A673 (cell line): ENCODE measurements around the gene CPNE1. TPM values are rescaled to one million over a fixed set of nuclear protein-coding genes. Genes with fewer than 3 reads are reported as not detected.
"Not testable (repeated sequence)": the region's sequence is repeated elsewhere in the genome, so short reads cannot be mapped to it uniquely, and the experiment has no call there.

Source experiments
- Bru-seq: library from RNA; stranded (reverse); fragments of 400-500 nt; gene quantifications from one replicate; lab custom pipeline; 2021; lab: Mats Ljungman, UMichigan
- BruChase-seq, 2 experiments: library from RNA; stranded (reverse); fragments of 400-500 nt; gene quantifications; one replicate each; lab custom pipeline; 2021; lab: Mats Ljungman, UMichigan
- BruUV-seq: library from RNA; stranded (reverse); fragments of 400-500 nt; replicated peaks from 2 replicates; lab custom pipeline; 2021; lab: Mats Ljungman, UMichigan
- CTCF ChIA-PET: fragments of 300-600 bp; sonication (Branson Sonifier 250); formaldehyde crosslinking; loops from one replicate; lab custom pipeline; 2022; ENCODE audit warnings: antibody characterized with exemption; lab: Charles Lee
- POLR2A ChIA-PET: fragments of 300-600 bp; sonication (Branson Sonifier 250); formaldehyde crosslinking; loops from one replicate; lab custom pipeline; 2022; ENCODE audit warnings: antibody characterized with exemption; ENCODE audit not compliant: low non-redundant PET; lab: Charles Lee
- DNase-seq: peaks from one replicate; pipeline ENCODE4 v3.0.0-alpha.2; 2015; ENCODE audit warnings: low spot score
- H3K27ac ChIP-seq: fragments of 200-600 bp; sonication (generic); 2 replicates; pipeline ENCODE4 v1.5.1; 2016; ENCODE audit warnings: mixed run types, low read depth, mild to moderate bottlenecking, mixed read lengths, antibody characterized with exemption, low read length; ENCODE audit not compliant: poor library complexity, severe bottlenecking
- H3K27me3 ChIP-seq: fragments of 200-600 bp; sonication (generic); replicated peaks from 2 replicates; pipeline ENCODE4 v1.6.1; 2017; ENCODE audit warnings: mixed run types, low read depth, mild to moderate bottlenecking, mixed read lengths, antibody characterized with exemption, low read length; ENCODE audit not compliant: insufficient read depth, poor library complexity
- H3K36me3 ChIP-seq: fragments of 200-600 bp; sonication (generic); 2 replicates; pipeline ENCODE4 v1.6.1; 2016; ENCODE audit warnings: mixed run types, mild to moderate bottlenecking, mixed read lengths, antibody characterized with exemption, low read length; ENCODE audit not compliant: insufficient read depth, poor library complexity, severe bottlenecking
- H3K4me1 ChIP-seq: fragments of 200-600 bp; sonication (generic); 2 replicates; pipeline ENCODE4 v1.6.1; 2017; ENCODE audit warnings: mixed run types, mild to moderate bottlenecking, mixed read lengths, antibody characterized with exemption, low read length; ENCODE audit not compliant: insufficient read depth, poor library complexity, severe bottlenecking
- H3K4me3 ChIP-seq: fragments of 200-600 bp; sonication (generic); 2 replicates; pipeline ENCODE4 v1.5.1; 2016; ENCODE audit warnings: low read depth, mixed run types, mild to moderate bottlenecking, mixed read lengths, low read length; ENCODE audit not compliant: poor library complexity, severe bottlenecking
- H3K9me3 ChIP-seq: fragments of 200-600 bp; sonication (generic); 2 replicates; pipeline ENCODE4 v1.6.1; 2016; ENCODE audit warnings: mixed run types, low read depth, mild to moderate bottlenecking, mixed read lengths, antibody characterized with exemption, low read length; ENCODE audit not compliant: poor library complexity, severe bottlenecking
- CTCF ChIP-seq: fragments of 300-800, 200-600 bp; sonication (generic); conservative IDR thresholded peaks from 2 replicates; pipeline ENCODE4 v1.5.1; 2017; ENCODE audit warnings: low read depth, mild to moderate bottlenecking, antibody characterized with exemption, low read length, moderate library complexity, mixed read lengths
- EZH2 ChIP-seq: fragments of 200-600 bp; sonication (generic); IDR thresholded peaks from 2 replicates; pipeline ENCODE4 v1.6.1; 2017; ENCODE audit warnings: borderline replicate concordance, low read depth, mild to moderate bottlenecking, mixed read lengths, antibody characterized with exemption, low read length; ENCODE audit not compliant: poor library complexity, severe bottlenecking
- intact Hi-C: fragments of 100-400 bp; cut with micrococcal nuclease; formaldehyde crosslinking; loops from one replicate; pipeline ENCODE4 v1.10.0; 2022; ENCODE audit not compliant: unreplicated experiment
- long read RNA-seq: library from polyadenylated mRNA; stranded (forward); transcript quantifications from one replicate; pipeline ENCODE4 v2.0.0, GENCODE V29; 2022
- total RNA-seq: library from RNA; stranded (reverse); gene quantifications from 2 replicates; pipeline ENCODE4 v1.2.3, GENCODE V29; 2021

Gene CPNE1
- total RNA-seq (273 TPM in 2 replicates), Bru-seq, nascent RNA (percentile 82 among the genes with signal in this experiment), BruChase-seq, experiment 1, labeled RNA remaining after a 2-hour chase (percentile 96 among the genes with signal in this experiment), BruChase-seq, experiment 2, labeled RNA remaining after a 6-hour chase (percentile 93 among the genes with signal in this experiment)
- long read RNA-seq, transcript CPNE1-221 (2 exons, 625 nt): minor isoform, 8 of 309 reads
- long read RNA-seq, transcript CPNE1-204 (16 exons, 1,928 nt): major isoform, 142 of 309 reads
- long read RNA-seq, partial matches to known transcripts: 21 of 309 reads
- long read RNA-seq, other reads (novel, unspliced or antisense): 136 of 309 reads

GRCh38 chr20:35664466-35665206, at the start of gene CPNE1, which contains the start of gene RBM12:
TSS of gene CPNE1 (minus strand) at chr20:35664900. CDS start at chr20:35632923, 31,977 bp downstream.
TSS of gene RBM12 (minus strand) at chr20:35664900. CDS start at chr20:35655322, 9,578 bp downstream.
- TF ChIP-seq EZH2: no peak
- TF ChIP-seq CTCF: no peak
- Histone ChIP-seq H3K27me3 (no peaks in the 10 kb centered on the region), H3K27ac (peak within 1 kb of the TSS; percentile 97), H3K36me3 (peaks cover 7% of the 10 kb centered on the region), H3K9me3 (no peaks in the 10 kb centered on the region), H3K4me1 (peaks cover 19% of the 10 kb centered on the region), H3K4me3 (peak within 1 kb of the TSS; percentile 69)
- BruUV-seq: no TSS peak
- ChIA-PET CTCF (no interaction called here), POLR2A (interaction anchor here (0.6 kb wide), 1 partner anchor 342 kb away, joined by 4 read pairs; no protein-coding TSS in a partner anchor)
- peak; percentile 96 for DNase-seq
- intact Hi-C loops: no loop called here

- Histone ChIP-seq H3K27me3 (no peaks in the 10 kb centered on the region), H3K36me3 (peaks cover 100% of the 10 kb centered on the region), H3K4me3 (no peak overlapping the region), H3K27ac (no peak overlapping the region), H3K9me3 (no peaks in the 10 kb centered on the region), H3K4me1 (no peaks in the 10 kb centered on the region)
- ChIA-PET POLR2A (no interaction called here), CTCF (interaction anchor here (0.5 kb wide), 1 partner anchor 28 kb away, joined by 8 read pairs; no protein-coding TSS in a partner anchor)
- intact Hi-C loops: no loop called here
- BruUV-seq: no TSS peak
- TF ChIP-seq EZH2: no peak
- no peak for TF ChIP-seq CTCF
- DNase-seq: no peak
Observed at GRCh38 chr20:35714127-35714526, 49.4 kb upstream of the CPNE1 start.

GRCh38 chr20:35713120-35713519, 48.4 kb upstream of the CPNE1 start:
- H3K27me3 ChIP-seq, intact Hi-C loops, CTCF ChIA-PET, DNase-seq, BruUV-seq, H3K4me3 ChIP-seq, H3K9me3 ChIP-seq, H3K27ac ChIP-seq, POLR2A ChIA-PET, H3K4me1 ChIP-seq: not testable (repeated sequence)
- H3K36me3 ChIP-seq: peaks cover 100% of the 10 kb centered on the region
